ENCODE results near the gene ENOPH1. TPM values are rescaled to one million over a fixed set of nuclear protein-coding genes. Genes with fewer than 3 reads are reported as not detected.

Gene ENOPH1
- total and polyA plus RNA-seq, 2 of the 4 experiments (the other 2 are of a cell fraction) = 18.0 to 36.0 TPM

DNA sequence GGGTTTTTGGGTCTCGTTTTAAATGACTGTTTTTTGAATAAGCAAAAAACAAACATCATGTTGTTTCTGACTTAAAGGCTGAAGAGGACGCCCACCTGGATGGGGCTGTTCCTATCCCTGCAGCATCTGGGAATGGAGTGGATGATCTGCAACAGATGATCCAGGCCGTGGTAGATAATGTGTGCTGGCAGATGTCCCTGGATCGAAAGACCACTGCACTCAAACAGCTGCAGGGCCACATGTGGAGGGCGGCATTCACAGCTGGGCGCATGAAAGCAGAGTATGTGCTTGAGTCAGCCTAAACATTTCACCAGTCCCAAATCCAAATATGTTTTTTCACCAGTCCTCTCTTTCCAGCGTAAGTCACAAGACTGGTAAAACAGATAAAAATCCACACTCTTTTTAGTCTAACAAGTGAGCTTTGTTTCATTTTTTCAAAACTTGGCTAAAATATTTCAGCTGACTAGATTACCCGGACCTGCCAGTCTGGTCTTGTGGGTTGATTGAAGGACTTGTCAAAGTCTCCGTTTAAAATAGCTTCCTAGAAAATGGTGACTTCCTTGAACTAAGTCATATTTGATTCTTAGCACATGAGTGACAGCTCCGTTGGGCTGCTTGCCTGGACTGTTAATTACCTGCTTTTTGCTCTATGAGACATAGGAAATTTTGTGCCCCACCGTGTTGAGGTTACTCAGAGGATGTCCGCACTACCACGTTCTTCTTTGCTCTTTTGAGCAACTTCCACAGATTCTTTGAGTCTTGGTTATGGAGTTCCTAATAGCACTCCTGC is 20.8 kb downstream of the ENOPH1 start:
- H4K5ac ChIP-seq (ENCODE audit: low read depth, low read length) = no peak overlapping the region
- no peak overlapping the region for H3K27ac ChIP-seq (ENCODE audit: insufficient read depth, low read length)
- no peak overlapping the region for H3K18ac ChIP-seq (ENCODE audit: low read depth, low read length)
- dilution Hi-C loops (cut with HindIII; ENCODE audit: low sequenced_read_pairs, unreplicated experiment) = no loop called here
- no peak overlapping the region for H2AFZ ChIP-seq (replicated peaks; ENCODE audit: low read length, poor library complexity)
- BruUV-seq (replicated peaks) = no TSS peak
- no peaks in the 10 kb centered on the region for H3K4me1 ChIP-seq (ENCODE audit: control insufficient read depth, insufficient read depth, low read length)
- no peak overlapping the region for H4K8ac ChIP-seq (ENCODE audit: low read depth in 2 of 2, low read length in 2 of 2)
- in situ Hi-C loops (cut with MboI; ENCODE audit: low sequenced_read_pairs) = no loop called here
- H2BK5ac ChIP-seq (ENCODE audit: low read depth, low read length, poor library complexity, severe bottlenecking) = no peak overlapping the region
- H4K91ac ChIP-seq (ENCODE audit: insufficient read depth, low read depth, low read length) = no peak overlapping the region
- peaks cover 25 to 37% of the 10 kb centered on the region in 2 experiments for H3K79me1 ChIP-seq (ENCODE audit: low read depth in 1 of 2, low read length in 2 of 2)
- H3K36me3 ChIP-seq (ENCODE audit: control insufficient read depth, insufficient read depth, low read length) = peaks cover 20% of the 10 kb centered on the region
- H2AK5ac ChIP-seq (ENCODE audit: low read depth, low read length) = no peak overlapping the region
- peaks cover 4% of the 10 kb centered on the region for H4K20me1 ChIP-seq (ENCODE audit: insufficient read depth, low read length)
- H3K56ac ChIP-seq (ENCODE audit: extremely low read depth, insufficient read depth, low read length) = no peak overlapping the region
- no peak overlapping the region for H3K9ac ChIP-seq (ENCODE audit: low read depth, low read length)
- no peak overlapping the region for H3K4me3 ChIP-seq (ENCODE audit: insufficient read depth, low read depth, low read length)
- no peaks in the 10 kb centered on the region for H3K27me3 ChIP-seq (ENCODE audit: control insufficient read depth, insufficient read depth, low read length)
- no peak for DNase-seq
- no peak overlapping the region for H3K4ac ChIP-seq (ENCODE audit: low read depth, low read length)
- intact Hi-C loops (cut with micrococcal nuclease) = no loop called here
- no peaks in the 10 kb centered on the region for H3K9me1 ChIP-seq (ENCODE audit: insufficient read depth, low read length)
- H2AK9ac ChIP-seq (replicated peaks; ENCODE audit: low read depth, low read length, poor library complexity) = no peak overlapping the region
- no peak overlapping the region for H3K14ac ChIP-seq (replicated peaks; ENCODE audit: low read depth, low read length)
- ChIA-PET CTCF (no interaction called here), POLR2A (ENCODE audit: unreplicated experiment) (no interaction called here)
- H2BK20ac ChIP-seq (ENCODE audit: low read depth, low read length) = no peak overlapping the region
- ATAC-seq (ENCODE audit: low read depth) = no peak
- H2BK120ac ChIP-seq (ENCODE audit: low read depth, low read length) = no peak overlapping the region
- no peak overlapping the region for H3K4me2 ChIP-seq (ENCODE audit: low read depth, low read length)
- 77% methylated on average over 2 of the region's 13 CpGs; no CpG with 5 or more reads in 1 of the 2 experiments for WGBS, 2 experiments (ENCODE audit: extremely low coverage in 2 of 2, insufficient read length in 1 of 2)
- TF ChIP-seq MAZ (IDR thresholded peaks at IDR 0.05; ENCODE audit: borderline replicate concordance, low read depth, low read length) = no peak
- TF ChIP-seq RFX5 (IDR thresholded peaks at IDR 0.05; ENCODE audit: low read depth, low read length) = no peak
- TF ChIP-seq RCOR1 (IDR thresholded peaks at IDR 0.05; ENCODE audit: insufficient replicate concordance, low read length) = no peak
- TF ChIP-seq RAD21 (IDR thresholded peaks at IDR 0.05; ENCODE audit: low read length) = no peak
- TF ChIP-seq, protein P1, sequence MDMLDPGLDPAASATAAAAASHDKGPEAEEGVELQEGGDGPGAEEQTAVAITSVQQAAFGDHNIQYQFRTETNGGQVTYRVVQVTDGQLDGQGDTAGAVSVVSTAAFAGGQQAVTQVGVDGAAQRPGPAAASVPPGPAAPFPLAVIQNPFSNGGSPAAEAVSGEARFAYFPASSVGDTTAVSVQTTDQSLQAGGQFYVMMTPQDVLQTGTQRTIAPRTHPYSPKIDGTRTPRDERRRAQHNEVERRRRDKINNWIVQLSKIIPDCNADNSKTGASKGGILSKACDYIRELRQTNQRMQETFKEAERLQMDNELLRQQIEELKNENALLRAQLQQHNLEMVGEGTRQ (IDR thresholded peaks at IDR 0.05; ENCODE audit: low read depth, low read length) = no peak
- TF ChIP-seq MAFK (IDR thresholded peaks at IDR 0.05; ENCODE audit: low read depth, low read length) = no peak
- no peak for TF ChIP-seq NFE2L2 (IDR thresholded peaks at IDR 0.05; ENCODE audit: low read depth, low read length)
- no peak overlapping the region for H3K23ac ChIP-seq (ENCODE audit: low read depth, low read length)
- no peaks in the 10 kb centered on the region for H3K9me3 ChIP-seq (ENCODE audit: control insufficient read depth, insufficient read depth, low read length)
- no peak overlapping the region for H2BK15ac ChIP-seq (ENCODE audit: low read depth, low read length)
